ENCODE measurements around the gene DNAJC13. TPM values are rescaled to one million over a fixed set of nuclear protein-coding genes. Genes with fewer than 3 reads are reported as not detected.
"Not testable (repeated sequence)": the region's sequence is repeated elsewhere in the genome, so short reads cannot be mapped to it uniquely, and the experiment has no call there.

The DNAJC13 gene, protein sequence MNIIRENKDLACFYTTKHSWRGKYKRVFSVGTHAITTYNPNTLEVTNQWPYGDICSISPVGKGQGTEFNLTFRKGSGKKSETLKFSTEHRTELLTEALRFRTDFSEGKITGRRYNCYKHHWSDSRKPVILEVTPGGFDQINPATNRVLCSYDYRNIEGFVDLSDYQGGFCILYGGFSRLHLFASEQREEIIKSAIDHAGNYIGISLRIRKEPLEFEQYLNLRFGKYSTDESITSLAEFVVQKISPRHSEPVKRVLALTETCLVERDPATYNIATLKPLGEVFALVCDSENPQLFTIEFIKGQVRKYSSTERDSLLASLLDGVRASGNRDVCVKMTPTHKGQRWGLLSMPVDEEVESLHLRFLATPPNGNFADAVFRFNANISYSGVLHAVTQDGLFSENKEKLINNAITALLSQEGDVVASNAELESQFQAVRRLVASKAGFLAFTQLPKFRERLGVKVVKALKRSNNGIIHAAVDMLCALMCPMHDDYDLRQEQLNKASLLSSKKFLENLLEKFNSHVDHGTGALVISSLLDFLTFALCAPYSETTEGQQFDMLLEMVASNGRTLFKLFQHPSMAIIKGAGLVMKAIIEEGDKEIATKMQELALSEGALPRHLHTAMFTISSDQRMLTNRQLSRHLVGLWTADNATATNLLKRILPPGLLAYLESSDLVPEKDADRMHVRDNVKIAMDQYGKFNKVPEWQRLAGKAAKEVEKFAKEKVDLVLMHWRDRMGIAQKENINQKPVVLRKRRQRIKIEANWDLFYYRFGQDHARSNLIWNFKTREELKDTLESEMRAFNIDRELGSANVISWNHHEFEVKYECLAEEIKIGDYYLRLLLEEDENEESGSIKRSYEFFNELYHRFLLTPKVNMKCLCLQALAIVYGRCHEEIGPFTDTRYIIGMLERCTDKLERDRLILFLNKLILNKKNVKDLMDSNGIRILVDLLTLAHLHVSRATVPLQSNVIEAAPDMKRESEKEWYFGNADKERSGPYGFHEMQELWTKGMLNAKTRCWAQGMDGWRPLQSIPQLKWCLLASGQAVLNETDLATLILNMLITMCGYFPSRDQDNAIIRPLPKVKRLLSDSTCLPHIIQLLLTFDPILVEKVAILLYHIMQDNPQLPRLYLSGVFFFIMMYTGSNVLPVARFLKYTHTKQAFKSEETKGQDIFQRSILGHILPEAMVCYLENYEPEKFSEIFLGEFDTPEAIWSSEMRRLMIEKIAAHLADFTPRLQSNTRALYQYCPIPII (N-terminal part only)
- total RNA-seq = 33.6 and 34.0 TPM in 2 replicates

DNA sequence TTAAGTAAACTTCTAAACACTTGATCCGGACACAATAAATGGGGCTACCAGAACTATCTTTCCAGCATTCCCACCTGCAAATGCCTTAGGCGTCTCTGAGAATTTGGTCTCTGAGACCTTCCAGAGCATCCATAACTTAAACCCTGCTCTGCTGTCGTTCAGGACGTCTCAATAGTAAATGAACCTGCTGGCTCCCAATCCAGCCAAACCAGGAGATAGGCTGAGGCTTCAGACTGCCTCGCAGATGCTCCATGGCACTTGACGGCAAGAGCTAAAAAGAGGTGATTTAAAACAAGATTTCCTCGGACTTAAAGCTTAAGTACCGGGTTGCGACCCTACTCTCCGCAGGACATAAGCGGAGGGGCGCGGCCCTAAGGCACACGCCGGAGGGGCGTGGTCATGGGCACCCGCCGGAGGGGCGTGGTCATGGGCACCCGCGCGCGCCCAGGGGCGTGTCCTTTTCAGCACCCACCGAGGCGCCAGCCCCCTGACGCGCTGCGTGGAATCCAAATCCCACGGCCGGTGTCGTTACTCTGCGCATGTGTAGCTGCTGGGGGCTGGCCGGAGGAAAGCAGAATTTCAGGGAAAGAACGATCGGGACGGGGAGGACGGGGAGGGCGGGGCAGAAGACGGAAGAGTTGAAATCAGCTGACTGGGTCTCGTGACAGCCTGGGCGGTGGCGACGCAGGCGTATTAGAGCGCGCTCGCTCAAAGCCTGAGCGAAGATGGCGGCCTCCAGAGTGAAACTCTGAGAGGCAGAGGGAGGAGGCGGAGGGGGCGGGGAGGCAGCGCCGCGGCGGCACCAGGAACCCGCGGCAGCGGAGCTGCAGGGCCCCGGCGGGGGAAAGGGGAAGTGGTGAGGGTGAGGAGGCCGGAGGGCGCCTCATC is at the start of gene DNAJC13:
Gene DNAJC13, plus strand, starts transcription at position 696 of the 888 bp plus-strand sequence. CDS start 17,049 bp downstream, outside the sequence.
- peak within 1 kb of the TSS; percentile 98 for H3K4me3 Mint-ChIP-seq
- intact Hi-C loops (cut with micrococcal nuclease) = loop anchor here (1.0 to 5.0 kb wide), 7 partner anchors 125 to 1391 kb away; partner anchors contain the start of genes ASTE1, CDV3, NEK11 and NPHP3
- H3K27me3 Mint-ChIP-seq = peaks cover 3% of the 10 kb centered on the region
- H3K27ac Mint-ChIP-seq = peak within 1 kb of the TSS; percentile 95
- H3K4me1 Mint-ChIP-seq = peaks cover 25% of the 10 kb centered on the region
- DNase-seq = peak; percentile 97
- H3K9me3 Mint-ChIP-seq = no peaks in the 10 kb centered on the region
- peaks cover 11% of the 10 kb centered on the region for H3K36me3 Mint-ChIP-seq (ENCODE audit: low read depth)

DNA sequence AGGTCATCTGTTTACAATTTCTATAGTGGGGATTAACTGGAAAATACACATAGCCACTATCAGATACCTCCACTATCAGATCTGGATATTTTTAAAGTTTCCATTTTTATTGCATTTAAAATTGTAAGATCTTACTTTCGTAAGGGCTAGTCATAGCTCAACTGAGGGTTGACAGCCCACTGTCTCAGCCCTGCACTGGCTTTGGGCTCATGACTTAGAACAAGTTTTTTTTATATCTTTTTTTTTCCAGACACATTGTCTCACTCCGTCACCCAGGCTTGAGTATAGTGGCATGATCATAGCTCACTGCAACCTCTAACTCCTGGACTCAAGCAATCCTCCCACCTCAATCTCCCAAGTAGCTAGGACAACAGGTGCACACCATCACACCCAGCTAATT is 48.8 kb upstream of the DNAJC13 start:
- intact Hi-C loops (cut with micrococcal nuclease) = no loop called here
- H3K27ac Mint-ChIP-seq = no peak overlapping the region

DNA sequence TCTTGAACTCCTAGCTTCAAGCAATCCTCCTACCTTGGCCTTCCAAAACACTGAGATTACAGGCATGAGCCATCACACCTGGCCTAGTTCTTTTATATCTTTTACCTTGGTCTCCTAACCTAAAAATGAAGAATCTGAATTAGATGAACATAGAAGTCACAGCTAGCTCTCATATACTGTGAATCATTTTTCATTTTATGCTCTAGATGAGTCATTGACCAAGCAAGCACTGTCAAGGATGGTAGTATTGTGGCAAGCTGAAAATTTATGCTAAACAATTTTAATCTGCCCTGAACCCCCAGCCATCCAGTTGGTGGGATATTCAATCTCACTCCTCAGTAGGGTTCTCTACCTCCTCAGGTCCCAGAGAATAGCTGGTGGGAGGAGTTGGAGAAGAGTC is 48.3 kb upstream of the DNAJC13 start:
- Mint-ChIP-seq H3K4me1 (no peaks in the 10 kb centered on the region), H3K27me3 (peaks cover 11% of the 10 kb centered on the region), H3K27ac (no peak overlapping the region), H3K36me3 (ENCODE audit: low read depth) (no peaks in the 10 kb centered on the region), H3K9me3 (no peaks in the 10 kb centered on the region), H3K4me3 (no peak overlapping the region)
- DNase-seq = no peak
- intact Hi-C loops (cut with micrococcal nuclease) = no loop called here

More for the DNA sequence above, 48.8 kb upstream of the DNAJC13 start:
- Mint-ChIP-seq H3K27me3 (peaks cover 11% of the 10 kb centered on the region), H3K36me3 (ENCODE audit: low read depth) (no peaks in the 10 kb centered on the region), H3K9me3 (no peaks in the 10 kb centered on the region), H3K4me1 (no peaks in the 10 kb centered on the region), H3K4me3 (no peak overlapping the region)
- no peak for DNase-seq

DNA sequence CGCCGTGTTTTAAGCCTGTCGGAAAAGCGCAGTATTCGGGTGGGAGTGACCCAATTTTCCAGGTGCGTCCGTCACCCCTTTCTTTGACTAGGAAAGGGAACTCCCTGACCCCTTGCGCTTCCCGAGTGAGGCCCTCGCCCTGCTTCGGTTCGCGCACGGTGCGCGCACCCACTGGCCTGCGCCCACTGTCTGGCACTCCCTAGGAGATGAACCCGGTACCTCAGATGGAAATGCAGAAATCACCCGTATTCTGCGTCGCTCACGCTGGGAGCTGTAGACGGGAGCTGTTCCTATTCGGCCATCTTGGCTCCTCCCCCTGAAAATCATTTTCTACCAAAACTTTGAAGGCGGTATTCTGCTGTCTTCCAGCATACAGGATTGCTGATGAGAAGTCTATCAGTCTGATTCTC is 40.4 kb upstream of the DNAJC13 start:
- H3K36me3 Mint-ChIP-seq (ENCODE audit: low read depth); H3K4me1 Mint-ChIP-seq; H3K27ac Mint-ChIP-seq; H3K27me3 Mint-ChIP-seq; H3K9me3 Mint-ChIP-seq; intact Hi-C loops (cut with micrococcal nuclease): not testable (repeated sequence)
- peak; percentile 25 for DNase-seq
- H3K4me3 Mint-ChIP-seq = peak overlapping the region; percentile 58

DNA sequence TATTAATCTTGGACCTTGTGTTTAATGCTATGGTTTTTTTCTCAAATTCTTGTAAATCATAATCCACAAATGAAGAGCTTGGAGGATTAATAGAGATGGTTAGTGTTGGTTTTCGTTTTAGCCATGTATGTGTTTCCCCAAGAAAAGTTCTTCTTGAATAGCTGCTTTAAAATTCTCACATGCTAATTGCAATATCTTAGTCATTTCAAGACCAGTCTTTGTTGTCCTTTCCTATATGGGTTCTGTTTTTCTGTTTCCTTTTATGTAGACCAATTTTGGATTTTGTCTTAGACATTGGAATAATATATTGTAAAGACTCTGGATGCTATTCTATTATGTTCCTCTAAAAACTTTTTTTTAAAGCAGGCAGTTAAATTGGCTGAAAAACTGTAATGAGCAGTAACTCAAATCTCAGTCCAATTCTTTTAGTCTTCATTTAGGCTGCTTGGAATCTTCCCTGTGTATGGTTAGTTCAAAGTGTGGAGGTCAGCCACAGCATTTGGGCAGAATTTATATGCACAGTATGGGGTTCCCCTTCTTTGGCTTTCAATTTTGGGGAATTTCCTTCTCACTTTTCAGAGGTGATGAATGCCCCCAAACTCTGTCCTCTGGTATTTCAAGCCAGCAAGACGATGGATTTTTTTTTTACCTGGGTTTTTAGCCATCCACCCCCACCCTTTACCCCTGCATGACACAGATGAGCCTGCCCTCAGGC is 39.1 kb upstream of the DNAJC13 start:
- Mint-ChIP-seq H3K9me3 (no peaks in the 10 kb centered on the region), H3K27me3 (peaks cover 4% of the 10 kb centered on the region), H3K4me3 (no peak overlapping the region), H3K27ac (no peak overlapping the region), H3K36me3 (ENCODE audit: low read depth) (no peaks in the 10 kb centered on the region), H3K4me1 (no peaks in the 10 kb centered on the region)
- no peak for DNase-seq
- intact Hi-C loops (cut with micrococcal nuclease) = no loop called here

DNA sequence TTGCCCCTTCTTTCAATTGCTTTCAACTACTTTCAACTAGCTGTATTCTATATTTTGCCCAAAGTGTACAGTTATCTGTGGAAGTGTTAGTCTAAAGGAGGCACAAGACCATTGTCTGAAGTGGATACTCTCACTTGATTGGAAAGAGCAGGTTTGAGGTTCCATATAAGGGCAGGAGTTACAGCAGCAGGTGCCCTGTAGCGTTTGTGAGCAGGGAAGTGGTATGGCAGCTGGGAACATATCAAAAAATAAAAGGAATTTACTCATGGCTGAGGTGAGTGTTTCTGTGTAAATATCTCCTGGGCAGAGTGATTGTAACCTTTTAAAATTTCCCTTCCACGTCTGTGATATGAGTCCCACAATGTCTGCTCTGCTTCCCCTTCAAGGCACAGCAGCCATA is 38.5 kb upstream of the DNAJC13 start:
- H3K4me3 Mint-ChIP-seq = no peak overlapping the region
- no peak overlapping the region for H3K27ac Mint-ChIP-seq
- no peaks in the 10 kb centered on the region for H3K36me3 Mint-ChIP-seq (ENCODE audit: low read depth)
- H3K4me1 Mint-ChIP-seq = no peaks in the 10 kb centered on the region
- peaks cover 4% of the 10 kb centered on the region for H3K27me3 Mint-ChIP-seq
- DNase-seq = no peak
- no peaks in the 10 kb centered on the region for H3K9me3 Mint-ChIP-seq
- intact Hi-C loops (cut with micrococcal nuclease) = no loop called here

DNA sequence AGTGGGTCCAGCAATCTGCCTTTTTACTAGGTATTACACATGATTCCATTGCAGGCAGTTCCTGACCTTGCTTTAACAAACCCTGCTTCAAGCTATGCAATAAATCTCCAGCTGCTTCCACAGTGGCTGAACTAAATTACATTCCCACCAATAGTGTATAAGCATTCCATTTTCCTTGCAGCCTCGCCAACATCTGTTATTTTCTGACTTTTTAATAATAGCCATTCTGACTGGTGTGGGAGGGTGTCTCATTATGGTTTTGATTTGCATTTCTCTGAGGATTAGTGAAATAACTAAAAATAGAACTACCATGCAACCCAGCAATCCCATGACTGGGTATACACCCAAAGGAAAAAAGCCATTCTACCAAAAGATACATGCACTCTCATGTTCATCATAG is 36.4 kb upstream of the DNAJC13 start:
- Mint-ChIP-seq H3K4me1 (no peaks in the 10 kb centered on the region), H3K36me3 (ENCODE audit: low read depth) (no peaks in the 10 kb centered on the region), H3K27ac (no peak overlapping the region), H3K4me3 (no peak overlapping the region), H3K9me3 (no peaks in the 10 kb centered on the region), H3K27me3 (peaks cover 4% of the 10 kb centered on the region)
- intact Hi-C loops (cut with micrococcal nuclease) = no loop called here
- DNase-seq = peak; percentile 9

DNA sequence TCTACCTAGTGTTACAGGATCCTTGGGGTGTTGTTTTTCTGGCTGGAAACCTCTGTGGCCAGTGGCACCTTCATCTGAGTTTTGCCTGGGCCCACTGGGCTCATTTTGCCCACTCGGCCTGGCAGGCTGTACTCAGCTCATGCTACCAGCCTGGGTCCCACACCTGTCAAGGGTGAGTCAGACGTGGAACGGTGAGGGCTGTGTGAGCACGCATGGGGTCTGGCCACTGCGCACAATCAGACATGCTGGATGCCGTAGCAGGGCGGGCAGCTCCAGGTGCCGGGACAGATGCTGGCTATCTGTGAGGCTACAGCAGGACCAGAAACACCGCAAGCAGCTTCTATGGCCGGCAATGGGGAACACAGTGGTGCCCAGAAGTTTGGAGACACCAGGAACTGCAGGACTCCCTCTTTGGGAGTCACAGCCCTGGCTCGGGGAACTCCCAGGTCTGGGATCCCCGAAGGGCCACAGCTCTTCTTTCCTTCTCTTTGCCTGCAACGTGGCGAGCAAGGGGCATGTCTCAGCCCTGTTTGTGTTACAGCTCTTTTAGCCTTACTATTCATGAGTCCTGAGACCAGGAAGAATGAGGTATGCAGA is 35.9 kb upstream of the DNAJC13 start:
- intact Hi-C loops (cut with micrococcal nuclease) = no loop called here
- no peak overlapping the region for H3K27ac Mint-ChIP-seq
- H3K4me1 Mint-ChIP-seq = no peaks in the 10 kb centered on the region
- peak; percentile 37 for DNase-seq
- H3K9me3 Mint-ChIP-seq = no peaks in the 10 kb centered on the region
- H3K36me3 Mint-ChIP-seq (ENCODE audit: low read depth) = no peaks in the 10 kb centered on the region
- H3K27me3 Mint-ChIP-seq = peaks cover 4% of the 10 kb centered on the region
- no peak overlapping the region for H3K4me3 Mint-ChIP-seq

DNA sequence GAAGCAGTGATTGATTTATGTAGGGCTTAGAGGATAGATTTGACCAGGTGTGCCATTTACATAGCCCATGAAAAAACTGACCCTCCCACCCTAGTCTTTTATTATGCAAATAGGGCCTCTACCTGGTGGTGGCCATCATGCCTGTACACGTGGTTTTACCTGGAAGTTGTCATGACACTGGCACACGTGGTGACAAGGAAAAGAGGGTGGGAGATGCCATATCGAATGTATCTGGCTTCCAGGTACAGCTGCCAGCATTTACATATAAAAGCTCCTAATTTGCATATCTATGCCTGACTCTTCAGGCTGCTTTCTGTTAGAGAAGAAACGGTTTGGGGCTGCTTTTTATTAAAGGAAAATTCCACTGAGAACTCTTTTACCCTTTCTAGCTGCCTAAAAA is 35.0 kb upstream of the DNAJC13 start:
- Mint-ChIP-seq H3K4me3 (no peak overlapping the region), H3K27ac (no peak overlapping the region), H3K27me3 (peaks cover 4% of the 10 kb centered on the region), H3K4me1 (no peaks in the 10 kb centered on the region), H3K9me3 (no peaks in the 10 kb centered on the region), H3K36me3 (ENCODE audit: low read depth) (no peaks in the 10 kb centered on the region)
- DNase-seq = no peak
- intact Hi-C loops (cut with micrococcal nuclease) = no loop called here

DNA sequence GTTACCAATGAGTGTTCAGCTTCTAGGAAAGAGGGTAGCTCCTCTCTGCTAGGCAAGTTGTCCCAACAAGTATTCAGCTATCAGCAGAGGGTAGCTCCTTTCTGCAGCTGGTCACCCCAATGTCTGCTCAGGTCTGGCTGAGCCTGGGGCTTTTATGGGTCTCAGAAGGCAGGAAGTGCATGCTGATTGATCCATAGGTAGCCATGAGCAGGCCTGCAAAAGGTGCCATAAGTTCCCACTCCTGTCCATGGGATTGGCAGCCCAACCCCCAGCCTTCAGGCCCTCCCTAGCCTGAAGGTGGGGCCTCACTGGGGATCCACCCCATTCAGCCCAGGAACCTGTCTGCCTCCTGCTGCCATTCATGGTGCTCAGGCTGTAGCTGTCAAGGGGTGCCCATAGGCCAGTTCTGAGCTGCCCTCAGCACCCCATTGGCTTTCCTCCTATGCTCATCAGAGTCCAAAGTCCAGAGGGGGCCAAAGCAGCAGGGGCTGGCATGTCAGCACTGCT is 34.6 kb upstream of the DNAJC13 start:
- Mint-ChIP-seq H3K27me3 (peaks cover 4% of the 10 kb centered on the region), H3K9me3 (no peaks in the 10 kb centered on the region), H3K4me3 (no peak overlapping the region), H3K36me3 (ENCODE audit: low read depth) (no peaks in the 10 kb centered on the region), H3K27ac (no peak overlapping the region), H3K4me1 (no peaks in the 10 kb centered on the region)
- no peak for DNase-seq
- intact Hi-C loops (cut with micrococcal nuclease) = no loop called here

DNA sequence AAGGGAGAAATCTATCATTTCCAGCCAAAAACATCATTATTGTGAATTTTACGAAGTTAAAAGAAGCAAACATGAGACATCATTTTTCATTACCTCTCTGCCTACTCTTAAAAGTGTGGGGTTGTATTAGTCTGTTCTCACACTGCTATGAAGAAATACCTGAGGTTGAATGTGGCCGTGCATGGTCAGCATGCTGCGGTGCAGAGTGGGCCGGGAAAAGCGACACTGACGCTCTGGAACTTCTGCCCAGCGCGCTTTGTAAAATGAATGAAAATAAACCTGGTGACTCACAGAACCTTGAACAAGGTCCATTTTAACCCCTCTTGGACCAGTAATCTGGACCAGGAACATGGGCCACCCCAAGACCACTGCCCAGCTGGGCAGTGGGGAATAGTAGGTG is 31.0 kb upstream of the DNAJC13 start:
- H3K27me3 Mint-ChIP-seq = peaks cover 6% of the 10 kb centered on the region
- no peak for DNase-seq
- no peak overlapping the region for H3K27ac Mint-ChIP-seq
- H3K9me3 Mint-ChIP-seq = no peaks in the 10 kb centered on the region
- intact Hi-C loops (cut with micrococcal nuclease) = no loop called here
- H3K4me1 Mint-ChIP-seq = no peaks in the 10 kb centered on the region
- H3K36me3 Mint-ChIP-seq (ENCODE audit: low read depth) = no peaks in the 10 kb centered on the region
- H3K4me3 Mint-ChIP-seq = no peak overlapping the region

DNA sequence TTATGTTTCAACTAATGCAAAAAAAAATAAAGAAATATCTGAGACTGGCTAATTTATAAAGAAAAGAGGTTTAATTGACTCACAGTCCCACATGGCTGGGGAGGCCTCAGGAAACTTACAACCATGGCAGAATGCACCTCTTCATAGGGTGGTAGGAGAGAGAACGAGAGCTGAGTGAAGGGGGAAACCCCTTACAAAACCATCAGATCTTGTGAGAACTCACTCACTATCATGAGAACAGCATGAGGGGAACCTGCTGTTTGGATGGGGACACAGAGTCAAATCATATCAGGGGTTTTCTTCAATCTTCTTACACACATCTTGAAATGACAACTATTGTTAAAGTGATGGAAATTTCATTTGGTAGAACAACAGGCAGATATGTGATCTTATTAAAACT is 24.6 kb upstream of the DNAJC13 start:
- H3K27me3 Mint-ChIP-seq = peaks cover 20% of the 10 kb centered on the region
- intact Hi-C loops (cut with micrococcal nuclease) = loop anchor here (10.0 kb wide), 1 partner anchor 138 kb away; no protein-coding TSS in a partner anchor
- H3K4me1 Mint-ChIP-seq; DNase-seq; H3K4me3 Mint-ChIP-seq; H3K36me3 Mint-ChIP-seq (ENCODE audit: low read depth); H3K9me3 Mint-ChIP-seq; H3K27ac Mint-ChIP-seq: not testable (repeated sequence)

Data from activated CD4-positive, alpha-beta T cell treated with anti-CD3 and anti-CD28 coated beads, Interleukin-2, amount 10 ng/mL, durations not matched to agents 24 days and 14 days (primary cell).